GM18951 (cell line): ENCODE results near the gene OTUD3.

ENCODE experiments used
- POLR2A ChIP-seq: IDR thresholded peaks from 4 replicates; pipeline ENCODE4 v1.6.1; 2011; ENCODE audit warnings: mild to moderate bottlenecking; ENCODE audit not compliant: insufficient read length, insufficient read depth; ENCODE audit errors: extremely low read depth
- in situ Hi-C: fragments of 300-500 bp; cut with MboI; formaldehyde crosslinking; loops from one replicate; pipeline ENCODE4 v1.12.0; 2022; ENCODE audit warnings: low sequenced_read_pairs, mixed read lengths, inconsistent platforms; ENCODE audit not compliant: unreplicated experiment

OTUD3 gene

GRCh38 chr1:19936061-19936750 lies 54.0 kb downstream of the OTUD3 start:
- in situ Hi-C loops = no loop called here
- no peak for TF ChIP-seq POLR2A

DNA sequence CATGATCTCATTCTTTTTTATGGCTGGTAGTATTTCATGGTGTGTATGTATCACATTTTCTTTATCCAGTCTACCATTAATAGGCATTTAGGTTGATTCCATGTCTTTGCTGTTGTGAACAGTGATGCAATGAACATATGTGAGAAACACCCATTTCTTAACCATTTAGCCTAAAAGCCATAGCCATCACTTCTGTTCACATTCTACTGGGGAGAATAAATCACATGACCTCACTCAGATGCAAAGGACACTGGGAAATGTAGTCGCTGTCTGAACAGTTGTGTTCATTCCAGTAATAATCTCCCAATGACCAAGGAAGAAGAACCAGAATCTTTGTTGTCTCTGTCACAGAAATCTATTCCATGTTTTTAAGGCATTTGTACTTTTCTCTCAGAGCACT lies 56.3 kb downstream of the OTUD3 start:
- no peak for TF ChIP-seq POLR2A
- in situ Hi-C loops = no loop called here

DNA sequence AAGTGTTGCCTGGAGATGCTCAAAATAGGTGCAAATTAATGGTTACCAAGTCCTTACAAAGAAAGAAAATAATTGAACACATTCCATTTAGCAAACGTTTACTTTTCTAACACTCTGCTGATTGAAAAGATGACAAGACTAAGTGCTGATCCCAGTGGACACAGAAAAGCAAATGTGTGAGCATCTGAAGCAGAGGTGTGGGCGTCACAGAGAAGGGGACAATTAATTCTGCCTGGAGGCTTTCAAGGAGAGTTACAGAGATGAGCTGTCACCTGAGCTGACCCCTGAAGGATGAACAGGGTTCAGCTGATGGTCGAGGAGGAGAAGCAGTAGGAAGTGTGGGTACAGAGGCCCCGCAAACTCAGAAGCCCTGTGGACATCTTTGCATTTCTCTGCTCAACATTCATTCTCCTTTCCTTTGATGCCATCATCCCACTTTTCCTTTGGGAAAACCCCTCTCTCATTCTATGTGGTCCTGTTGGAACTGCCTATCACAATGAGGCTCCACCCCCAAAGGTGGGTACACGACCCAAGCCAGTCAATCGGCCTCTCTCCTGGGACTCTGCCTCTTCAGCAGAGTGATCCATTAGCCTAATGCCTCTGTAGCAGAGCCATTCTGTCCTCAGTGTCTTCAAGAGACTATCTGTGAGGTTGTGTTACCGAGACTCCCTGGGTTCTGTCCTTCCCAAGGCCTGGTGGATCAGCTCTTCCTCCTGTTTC lies 58.5 kb downstream of the OTUD3 start:
- in situ Hi-C loops = no loop called here

GRCh38 chr1:19941206-19941568 lies 59.0 kb downstream of the OTUD3 start:
- no peak for TF ChIP-seq POLR2A
- in situ Hi-C loops = no loop called here

More for the DNA sequence above, 58.5 kb downstream of the OTUD3 start:
- no peak for TF ChIP-seq POLR2A

DNA sequence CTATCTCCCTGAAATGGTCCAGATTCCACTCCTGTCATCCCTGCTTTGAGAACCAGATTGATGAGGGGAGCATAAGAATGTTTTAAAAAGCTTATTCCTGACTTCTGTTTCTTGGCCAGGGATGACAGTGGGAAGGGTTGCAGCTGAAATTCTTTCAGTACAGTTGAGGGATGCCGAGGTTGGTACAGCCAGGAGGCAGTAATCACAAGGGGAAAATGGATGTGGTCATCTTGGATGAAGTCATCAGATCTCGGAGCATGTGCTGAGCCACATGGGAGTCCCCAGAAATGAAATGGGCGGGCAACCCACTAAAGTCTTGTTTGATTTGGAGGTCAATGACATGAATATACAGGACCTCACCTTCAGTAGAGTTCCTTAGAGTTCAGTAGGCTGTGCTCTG lies 59.9 kb downstream of the OTUD3 start:
- TF ChIP-seq POLR2A = no peak

GRCh38 chr1:19942657-19943056 lies 60.5 kb downstream of the OTUD3 start:
- TF ChIP-seq POLR2A = no peak
- in situ Hi-C loops = no loop called here

More for the DNA sequence above, 59.9 kb downstream of the OTUD3 start:
- in situ Hi-C loops = no loop called here

DNA sequence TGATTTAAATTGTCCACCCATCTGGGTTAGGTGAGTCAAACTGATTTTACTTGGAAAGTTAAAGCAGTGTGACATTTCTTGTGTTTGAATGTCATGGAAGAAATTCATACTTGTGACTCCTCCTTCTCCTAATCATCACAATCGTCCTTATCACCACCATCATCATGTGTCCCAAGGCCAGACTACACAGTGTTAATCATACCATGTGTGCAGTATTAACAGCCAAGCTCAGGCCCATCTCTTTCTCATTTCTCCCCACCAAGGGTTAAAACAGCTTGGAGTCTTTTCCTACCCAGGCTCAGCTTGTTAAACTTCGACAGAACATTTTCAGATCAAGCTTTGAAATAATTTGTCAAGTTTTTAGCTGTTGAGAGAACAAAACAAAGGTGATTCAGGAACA lies 63.7 kb downstream of the OTUD3 start:
- no peak for TF ChIP-seq POLR2A
- in situ Hi-C loops = no loop called here

DNA sequence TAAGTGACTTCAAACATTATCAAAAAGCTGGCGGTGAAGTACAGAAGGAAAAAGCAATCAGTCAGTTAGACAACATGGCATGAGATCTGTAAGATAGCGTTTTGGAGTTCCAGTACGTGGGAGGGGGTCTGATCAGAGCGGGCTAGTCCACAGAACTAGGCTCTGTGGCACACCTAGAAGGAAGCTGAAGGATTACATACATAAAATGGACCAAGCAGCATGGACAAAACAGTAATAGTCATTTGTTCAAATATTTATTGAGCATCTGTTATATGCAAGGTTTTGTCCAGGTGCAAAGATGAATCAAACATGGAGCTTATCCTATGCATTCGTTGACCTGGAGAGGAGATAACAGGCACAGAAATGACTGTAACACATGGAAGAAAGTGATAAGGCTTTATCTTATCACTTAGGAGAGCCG lies 64.1 kb downstream of the OTUD3 start:
- in situ Hi-C loops = no loop called here
- no peak for TF ChIP-seq POLR2A

DNA sequence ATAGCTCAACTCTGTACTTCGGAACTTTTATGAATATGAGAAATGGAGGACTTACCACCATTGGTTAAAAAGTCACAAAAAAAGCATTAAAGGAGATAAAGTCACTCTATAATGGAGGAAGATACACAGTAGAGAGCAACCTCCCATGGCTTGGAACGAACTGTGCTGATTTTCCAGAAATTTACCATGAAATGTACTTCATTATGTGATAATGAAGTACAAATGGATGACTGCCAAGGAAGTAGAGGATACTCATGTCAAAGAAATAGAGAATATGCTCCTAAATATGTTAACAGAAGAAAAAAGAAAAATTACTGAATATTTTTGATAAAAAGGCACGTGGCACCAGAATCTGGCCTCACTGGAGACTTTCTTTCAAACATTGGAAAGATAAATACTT lies 64.8 kb downstream of the OTUD3 start:
- no peak for TF ChIP-seq POLR2A
- in situ Hi-C loops = no loop called here

- no peak for TF ChIP-seq POLR2A
- in situ Hi-C loops = no loop called here
Measured at GRCh38 chr1:19949016-19949415, 66.8 kb downstream of the OTUD3 start.

GRCh38 chr1:19954059-19954458 lies 71.9 kb downstream of the OTUD3 start:
- in situ Hi-C loops = no loop called here
- no peak for TF ChIP-seq POLR2A

GRCh38 chr1:19955534-19956170 lies 73.5 kb downstream of the OTUD3 start:
- no peak for TF ChIP-seq POLR2A
- in situ Hi-C loops = no loop called here

DNA sequence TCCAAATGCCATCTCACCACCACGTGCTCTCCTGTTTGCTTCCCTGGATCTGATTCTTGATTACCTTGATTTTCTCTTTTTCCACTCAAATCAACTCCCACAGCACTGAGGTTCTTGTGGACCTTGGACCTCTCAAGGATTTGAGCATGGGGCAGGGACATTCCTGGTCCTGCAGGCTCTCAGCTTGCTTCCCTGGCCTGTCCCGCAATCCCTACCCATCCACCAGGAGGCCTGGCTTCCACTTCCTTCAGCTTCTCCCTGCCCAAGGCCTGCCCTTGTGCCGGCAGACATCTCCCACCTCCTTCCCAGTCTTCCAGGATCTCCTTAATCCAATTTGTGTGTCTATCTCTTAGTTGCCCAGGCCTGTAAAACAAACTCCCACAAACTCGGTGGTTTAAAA lies 75.6 kb downstream of the OTUD3 start:
- no peak for TF ChIP-seq POLR2A

GRCh38 chr1:19960591-19960990 lies 78.4 kb downstream of the OTUD3 start:
- in situ Hi-C loops = no loop called here

More for the DNA sequence above, 75.6 kb downstream of the OTUD3 start:
- in situ Hi-C loops = no loop called here

More at GRCh38 chr1:19960591-19960990, 78.4 kb downstream of the OTUD3 start:
- TF ChIP-seq POLR2A = no peak
